ENCODE data around the gene SCLT1.

SCLT1 gene

DNA sequence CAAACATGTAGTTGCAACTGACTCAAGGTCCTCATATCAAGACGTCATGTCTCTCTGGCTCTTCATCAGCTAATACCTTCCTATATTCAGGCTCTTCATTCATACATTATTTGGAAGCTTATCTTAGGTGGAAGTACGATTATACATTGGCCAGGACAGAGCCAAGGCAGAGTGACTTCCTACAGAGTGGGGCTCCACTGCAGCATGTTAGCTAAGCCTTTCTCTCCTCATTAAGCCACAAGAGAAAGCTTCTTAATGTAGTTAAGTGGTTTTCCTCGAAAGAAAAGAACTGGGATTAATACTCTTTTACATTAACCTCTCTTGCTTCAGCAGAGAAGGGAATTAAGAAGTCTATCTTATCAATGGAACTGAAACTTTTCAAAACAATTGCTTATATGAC is 17.6 kb upstream of the SCLT1 start:
- Histone ChIP-seq H3K9me3 (ENCODE audit: severe bottlenecking) (no peaks in the 10 kb centered on the region), H3K36me3 (peaks cover 11% of the 10 kb centered on the region; the same call in 1 of the 2 replicates), H3K27me3 (ENCODE audit: insufficient read depth, low read depth, severe bottlenecking) (no peaks in the 10 kb centered on the region), H3K4me3 (ENCODE audit: low read depth, low read length) (no peak overlapping the region), H3K27ac (no peak overlapping the region)
- TF ChIP-seq, protein P1, sequence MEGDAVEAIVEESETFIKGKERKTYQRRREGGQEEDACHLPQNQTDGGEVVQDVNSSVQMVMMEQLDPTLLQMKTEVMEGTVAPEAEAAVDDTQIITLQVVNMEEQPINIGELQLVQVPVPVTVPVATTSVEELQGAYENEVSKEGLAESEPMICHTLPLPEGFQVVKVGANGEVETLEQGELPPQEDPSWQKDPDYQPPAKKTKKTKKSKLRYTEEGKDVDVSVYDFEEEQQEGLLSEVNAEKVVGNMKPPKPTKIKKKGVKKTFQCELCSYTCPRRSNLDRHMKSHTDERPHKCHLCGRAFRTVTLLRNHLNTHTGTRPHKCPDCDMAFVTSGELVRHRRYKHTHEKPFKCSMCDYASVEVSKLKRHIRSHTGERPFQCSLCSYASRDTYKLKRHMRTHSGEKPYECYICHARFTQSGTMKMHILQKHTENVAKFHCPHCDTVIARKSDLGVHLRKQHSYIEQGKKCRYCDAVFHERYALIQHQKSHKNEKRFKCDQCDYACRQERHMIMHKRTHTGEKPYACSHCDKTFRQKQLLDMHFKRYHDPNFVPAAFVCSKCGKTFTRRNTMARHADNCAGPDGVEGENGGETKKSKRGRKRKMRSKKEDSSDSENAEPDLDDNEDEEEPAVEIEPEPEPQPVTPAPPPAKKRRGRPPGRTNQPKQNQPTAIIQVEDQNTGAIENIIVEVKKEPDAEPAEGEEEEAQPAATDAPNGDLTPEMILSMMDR (IDR thresholded peaks at IDR 0.05; ENCODE audit: low read depth, low read length): no peak
- DNase-seq: peak; percentile 70

DNA sequence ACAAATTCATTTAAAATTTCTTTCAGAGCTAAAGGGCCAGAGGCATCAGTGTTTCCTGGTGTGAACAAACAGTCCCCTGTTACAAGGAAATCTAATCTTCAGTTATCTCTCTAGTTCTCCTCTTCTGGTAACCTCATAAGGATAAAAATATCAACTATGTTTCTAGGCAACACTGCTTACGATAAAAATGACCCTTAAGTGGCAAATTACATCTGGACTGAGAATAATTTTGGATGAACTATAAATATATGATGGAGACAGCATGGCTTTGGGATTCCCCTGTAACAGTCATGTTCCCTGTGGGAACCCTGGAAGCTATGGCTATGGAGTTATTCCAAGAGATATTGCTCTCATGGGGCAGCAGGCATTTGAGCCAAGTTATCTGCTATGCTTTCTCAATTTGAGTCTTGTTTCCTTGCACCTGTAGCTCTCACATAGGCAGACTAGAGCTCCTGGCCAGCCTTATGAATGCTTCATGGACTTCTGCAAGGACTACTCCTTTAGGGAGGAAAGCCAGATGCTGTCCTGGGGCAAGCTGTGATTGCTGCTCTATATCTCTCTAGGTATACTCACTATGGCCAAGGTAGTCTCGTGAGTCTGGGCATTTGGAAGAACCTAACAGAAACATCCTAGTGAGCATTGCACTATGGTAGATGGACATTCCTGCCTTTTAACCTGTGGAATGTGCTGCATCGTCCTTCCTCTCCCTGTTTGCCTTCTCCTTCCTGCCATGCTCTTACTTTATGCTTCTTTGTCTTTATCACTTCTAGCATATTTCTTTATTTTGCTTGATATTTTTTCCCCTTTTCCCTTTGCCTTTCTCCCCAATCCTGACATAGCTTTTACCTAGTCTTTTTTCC is 16.9 kb upstream of the SCLT1 start:
- Histone ChIP-seq H3K27ac (no peak overlapping the region), H3K27me3 (ENCODE audit: insufficient read depth, low read depth, severe bottlenecking) (no peaks in the 10 kb centered on the region), H3K9me3 (ENCODE audit: severe bottlenecking) (no peaks in the 10 kb centered on the region), H3K4me3 (ENCODE audit: low read depth, low read length) (no peak overlapping the region), H3K36me3 (peaks cover 11% of the 10 kb centered on the region; the same call in 1 of the 2 replicates)
- TF ChIP-seq, protein P1 (IDR thresholded peaks at IDR 0.05; ENCODE audit: low read depth, low read length): no peak
- no peak for DNase-seq

DNA sequence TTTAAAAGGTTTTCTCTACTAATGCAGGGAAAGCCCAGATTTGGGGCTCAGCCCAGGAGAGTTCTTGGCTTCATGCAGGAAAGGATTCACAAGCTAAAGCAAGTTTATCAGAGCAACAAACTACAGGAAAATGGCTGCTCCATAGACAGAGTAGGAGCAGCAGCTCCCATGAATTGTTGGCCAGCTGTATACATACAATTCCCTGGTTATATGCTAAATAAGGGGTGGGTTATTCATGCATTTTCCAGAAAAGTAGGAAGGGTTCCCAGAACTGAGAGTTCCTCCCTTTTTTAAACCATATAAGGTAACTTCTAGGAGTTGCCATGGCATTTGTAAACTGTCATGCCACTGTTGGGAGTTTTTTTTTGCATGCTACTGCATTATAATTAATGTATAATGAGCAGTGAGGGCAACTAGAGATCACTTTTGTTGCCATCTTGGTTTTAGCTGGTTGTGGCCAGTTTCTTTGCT is 5.2 kb upstream of the SCLT1 start:
- no peaks in the 10 kb centered on the region for H3K9me3 ChIP-seq (ENCODE audit: severe bottlenecking)
- TF ChIP-seq, protein P1 (IDR thresholded peaks at IDR 0.05; ENCODE audit: low read depth, low read length): no peak
- H3K36me3 ChIP-seq: no peaks in the 10 kb centered on the region
- H3K27me3 ChIP-seq (ENCODE audit: insufficient read depth, low read depth, severe bottlenecking): no peaks in the 10 kb centered on the region
- no peak overlapping the region for H3K4me3 ChIP-seq (ENCODE audit: low read depth, low read length)
- H3K27ac ChIP-seq: no peak overlapping the region
- DNase-seq: no peak

DNA sequence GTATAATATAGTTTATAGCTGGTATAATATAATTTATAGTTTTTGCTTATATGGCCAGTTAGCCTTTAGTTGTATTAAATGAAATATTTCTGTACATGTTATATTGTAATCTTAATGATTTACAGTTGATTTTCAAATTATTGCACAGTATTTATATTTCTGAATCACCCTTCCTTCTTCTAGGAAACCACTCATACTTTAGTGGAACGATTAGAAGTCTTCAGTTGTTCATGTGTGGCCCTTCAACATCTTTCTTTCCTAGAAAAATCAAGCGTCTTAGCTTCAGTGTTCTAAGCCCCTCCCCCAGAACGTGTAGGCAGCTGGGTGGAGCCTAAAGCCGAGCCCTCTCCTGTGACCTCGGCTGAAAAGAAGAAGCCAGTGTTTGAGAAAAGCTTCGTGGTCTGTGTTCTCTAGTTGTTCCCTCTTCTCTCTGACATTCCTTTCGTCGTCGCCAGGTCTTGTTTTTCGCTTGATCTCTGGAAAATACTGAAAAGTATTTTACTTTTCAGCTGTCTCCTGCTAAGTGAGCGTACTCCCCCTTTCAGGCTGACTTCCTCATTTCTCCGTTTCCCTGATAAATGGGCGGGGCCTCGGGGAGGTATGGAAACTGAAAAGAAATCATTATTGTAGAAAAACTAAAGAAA is 2.6 kb upstream of the SCLT1 start, which contains the start of gene C4orf33:
Gene C4orf33 (plus strand): TSS at position 342 of the 644 bp plus-strand sequence. CDS start 6,459 bp downstream, outside the sequence.
- TF ChIP-seq, protein P1 (IDR thresholded peaks at IDR 0.05; ENCODE audit: low read depth, low read length): no peak
- Histone ChIP-seq H3K36me3 (no peaks in the 10 kb centered on the region), H3K9me3 (ENCODE audit: severe bottlenecking) (no peaks in the 10 kb centered on the region), H3K27ac (no peak within 1 kb of the TSS), H3K27me3 (ENCODE audit: insufficient read depth, low read depth, severe bottlenecking) (no peaks in the 10 kb centered on the region), H3K4me3 (ENCODE audit: low read depth, low read length) (no peak within 1 kb of the TSS)
- no peak for DNase-seq

DNA sequence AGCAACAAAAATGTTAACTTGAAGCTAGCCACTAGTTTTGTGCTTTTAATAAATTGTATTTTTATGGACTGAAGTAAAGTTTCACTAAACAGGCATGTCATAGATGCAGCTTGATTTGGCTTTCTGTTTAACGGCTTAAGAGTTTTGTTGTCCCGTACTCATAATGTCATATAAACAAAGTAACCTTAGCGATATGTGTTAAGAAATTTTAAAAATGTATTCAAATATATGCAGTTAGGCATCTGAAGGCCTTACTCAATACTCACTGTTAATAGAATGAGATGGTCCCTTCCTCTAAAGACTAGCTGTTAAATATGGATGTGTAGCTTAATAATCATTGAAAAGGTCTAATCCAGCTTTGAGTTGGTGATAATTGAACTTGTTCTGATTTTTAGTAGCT is 1.0 kb upstream of the SCLT1 start:
- H3K27me3 ChIP-seq (ENCODE audit: insufficient read depth, low read depth, severe bottlenecking): no peaks in the 10 kb centered on the region
- no peaks in the 10 kb centered on the region for H3K9me3 ChIP-seq (ENCODE audit: severe bottlenecking)

More for the DNA sequence above, 1.0 kb upstream of the SCLT1 start:
- no peak for DNase-seq
- Histone ChIP-seq H3K27ac (no peak overlapping the region), H3K36me3 (no peaks in the 10 kb centered on the region; the same call in 1 of the 2 replicates), H3K4me3 (ENCODE audit: low read depth, low read length) (peak overlapping the region; percentile 75)
- TF ChIP-seq, protein P1 (IDR thresholded peaks at IDR 0.05; ENCODE audit: low read depth, low read length): no peak
